ENCODE measurements around the gene TUBGCP2. TPM values are rescaled to one million over a fixed set of nuclear protein-coding genes. Genes with fewer than 3 reads are reported as not detected.

The TUBGCP2 gene
- total and polyA plus RNA-seq, 2 of the 13 experiments (the other 11 are each of a cell fraction or from before 2014, with no cell fraction given), result 21.3 to 34.5 TPM

DNA sequence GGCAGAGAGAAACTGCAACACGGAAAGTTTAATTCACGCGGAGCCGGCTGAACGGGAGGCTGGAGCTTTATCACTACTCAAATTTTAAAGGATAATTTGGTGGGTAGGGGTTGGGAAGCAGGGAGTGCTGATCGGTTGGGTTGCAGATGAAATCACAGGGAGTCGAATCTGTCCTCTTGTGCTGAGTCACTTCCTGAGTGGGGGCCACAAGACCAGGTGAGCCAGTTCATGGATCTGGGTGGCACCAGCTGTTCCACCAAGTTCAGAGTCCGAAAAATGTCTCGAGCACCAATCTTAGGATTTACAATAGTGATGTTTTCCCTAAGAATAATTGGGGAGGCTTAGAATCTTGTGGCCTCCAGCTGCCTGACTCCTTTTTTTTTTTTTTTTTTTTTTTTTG, 34.9 kb upstream of the TUBGCP2 start (continued):
- TF ChIP-seq, protein P1, sequence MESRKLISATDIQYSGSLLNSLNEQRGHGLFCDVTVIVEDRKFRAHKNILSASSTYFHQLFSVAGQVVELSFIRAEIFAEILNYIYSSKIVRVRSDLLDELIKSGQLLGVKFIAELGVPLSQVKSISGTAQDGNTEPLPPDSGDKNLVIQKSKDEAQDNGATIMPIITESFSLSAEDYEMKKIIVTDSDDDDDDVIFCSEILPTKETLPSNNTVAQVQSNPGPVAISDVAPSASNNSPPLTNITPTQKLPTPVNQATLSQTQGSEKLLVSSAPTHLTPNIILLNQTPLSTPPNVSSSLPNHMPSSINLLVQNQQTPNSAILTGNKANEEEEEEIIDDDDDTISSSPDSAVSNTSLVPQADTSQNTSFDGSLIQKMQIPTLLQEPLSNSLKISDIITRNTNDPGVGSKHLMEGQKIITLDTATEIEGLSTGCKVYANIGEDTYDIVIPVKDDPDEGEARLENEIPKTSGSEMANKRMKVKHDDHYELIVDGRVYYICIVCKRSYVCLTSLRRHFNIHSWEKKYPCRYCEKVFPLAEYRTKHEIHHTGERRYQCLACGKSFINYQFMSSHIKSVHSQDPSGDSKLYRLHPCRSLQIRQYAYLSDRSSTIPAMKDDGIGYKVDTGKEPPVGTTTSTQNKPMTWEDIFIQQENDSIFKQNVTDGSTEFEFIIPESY (CRISPR knock-in tag; IDR thresholded peaks at IDR 0.05), result no peak
- TF ChIP-seq SAP130 (CRISPR knock-in tag; IDR thresholded peaks at IDR 0.05; ENCODE audit: low read depth) (0 out of 2 replicates have a peak, but pooled peaks have one; percentile 16), TBL1XR1 (IDR thresholded peaks at IDR 0.05; ENCODE audit: borderline replicate concordance, low read length, partially characterized antibody) (no peak), NPAS2 (CRISPR knock-in tag; IDR thresholded peaks at IDR 0.05; ENCODE audit: borderline replicate concordance) (no peak), PCBP1 (IDR thresholded peaks at IDR 0.05; ENCODE audit: borderline replicate concordance, low read depth, low read length) (no peak), GABPB1 (CRISPR knock-in tag; IDR thresholded peaks at IDR 0.05) (0 out of 2 replicates have a peak, but pooled peaks have one; percentile 9)
- TF ChIP-seq, protein P2, sequence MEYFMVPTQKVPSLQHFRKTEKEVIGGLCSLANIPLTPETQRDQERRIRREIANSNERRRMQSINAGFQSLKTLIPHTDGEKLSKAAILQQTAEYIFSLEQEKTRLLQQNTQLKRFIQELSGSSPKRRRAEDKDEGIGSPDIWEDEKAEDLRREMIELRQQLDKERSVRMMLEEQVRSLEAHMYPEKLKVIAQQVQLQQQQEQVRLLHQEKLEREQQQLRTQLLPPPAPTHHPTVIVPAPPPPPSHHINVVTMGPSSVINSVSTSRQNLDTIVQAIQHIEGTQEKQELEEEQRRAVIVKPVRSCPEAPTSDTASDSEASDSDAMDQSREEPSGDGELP (IDR thresholded peaks at IDR 0.05; ENCODE audit: borderline replicate concordance, low read depth), result peak; percentile 87

DNA sequence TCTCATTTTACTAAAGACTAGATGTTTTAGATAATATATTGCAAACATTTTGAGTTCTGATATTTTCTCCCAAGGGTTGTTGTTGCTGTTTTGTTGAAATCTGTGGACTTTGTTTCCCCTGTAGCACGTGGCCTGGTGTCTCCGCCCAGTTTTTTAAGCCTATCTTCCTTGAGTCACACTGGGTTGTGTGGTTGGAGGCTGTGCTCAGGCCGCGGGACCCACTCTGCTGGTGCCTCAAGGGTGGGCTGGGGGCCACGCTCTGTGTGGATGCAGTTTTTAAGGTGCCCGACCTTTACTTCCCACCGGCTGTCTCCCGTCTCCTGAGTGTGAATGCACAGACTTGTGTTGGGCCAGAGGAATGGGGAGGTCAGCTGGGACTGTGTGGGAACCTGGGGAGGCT, 34.3 kb upstream of the TUBGCP2 start:
- POLR2A ChIA-PET, result interaction anchor here (1.9 kb wide), 1 partner anchor 16 kb away, joined by 12 read pairs; the partner anchor contains the start of gene FUOM
- intact Hi-C loops (cut with micrococcal nuclease; ENCODE audit: unreplicated experiment) (no loop called here), in situ Hi-C loops (cut with HindIII; ENCODE audit: extremely low pct_ligation_motif_present, low pct_unique_long_range_greater_than_20kb) (no loop called here)
- WGBS (ENCODE audit: low lambda C conversion rate), result 51% methylated on average over 5 of the region's 8 CpGs
- ATAC-seq (no peak), FAIRE-seq (no peak), DNase-seq (ENCODE audit: low spot score) (no peak)
- H3K79me2 ChIP-seq (ENCODE audit: insufficient read depth, low read length), result no peaks in the 10 kb centered on the region
- no peaks in the 10 kb centered on the region for H3K9me3 ChIP-seq (ENCODE audit: low read length)
- no peak overlapping the region for H2AFZ ChIP-seq (ENCODE audit: low read length)
- no peaks in the 10 kb centered on the region for H4K20me1 ChIP-seq (ENCODE audit: insufficient read depth, low read length)
- peak overlapping the region; percentile 67 for H3K4me2 ChIP-seq (ENCODE audit: low read depth, low read length)
- CTCF ChIA-PET (ENCODE audit: low intra/inter-chr PET ratio, low total read pairs), result no interaction called here
- peak overlapping the region; percentile 18; the same call in 1 of the 2 replicates for H3K9ac ChIP-seq (ENCODE audit: insufficient read depth, low read depth, low read length)
- BruUV-seq (replicated peaks), result no TSS peak
- H3K4me3 ChIP-seq (replicated peaks in 1 of 3; ENCODE audit: insufficient read depth in 1 of 3, low read depth in 2 of 3, low read length in 3 of 3), result peak overlapping the region in 1 of 3 experiments; percentile 17; a peak in 1 of 6 replicates
- TF ChIP-seq, protein P3, sequence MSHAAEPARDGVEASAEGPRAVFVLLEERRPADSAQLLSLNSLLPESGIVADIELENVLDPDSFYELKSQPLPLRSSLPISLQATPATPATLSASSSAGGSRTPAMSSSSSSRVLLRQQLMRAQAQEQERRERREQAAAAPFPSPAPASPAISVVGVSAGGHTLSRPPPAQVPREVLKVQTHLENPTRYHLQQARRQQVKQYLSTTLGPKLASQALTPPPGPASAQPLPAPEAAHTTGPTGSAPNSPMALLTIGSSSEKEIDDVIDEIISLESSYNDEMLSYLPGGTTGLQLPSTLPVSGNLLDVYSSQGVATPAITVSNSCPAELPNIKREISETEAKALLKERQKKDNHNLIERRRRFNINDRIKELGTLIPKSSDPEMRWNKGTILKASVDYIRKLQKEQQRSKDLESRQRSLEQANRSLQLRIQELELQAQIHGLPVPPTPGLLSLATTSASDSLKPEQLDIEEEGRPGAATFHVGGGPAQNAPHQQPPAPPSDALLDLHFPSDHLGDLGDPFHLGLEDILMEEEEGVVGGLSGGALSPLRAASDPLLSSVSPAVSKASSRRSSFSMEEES (CRISPR knock-in tag; IDR thresholded peaks at IDR 0.05), result no peak
- TF ChIP-seq NRL (CRISPR knock-in tag; IDR thresholded peaks at IDR 0.05; ENCODE audit: borderline replicate concordance) (peak; percentile 49; the same call in 1 of the 2 replicates), SAP130 (CRISPR knock-in tag; IDR thresholded peaks at IDR 0.05; ENCODE audit: low read depth) (0 out of 2 replicates have a peak, but pooled peaks have one; percentile 3), ZNF496 (CRISPR knock-in tag; IDR thresholded peaks at IDR 0.05; ENCODE audit: insufficient replicate concordance) (no peak)
- TF ChIP-seq, protein P4, sequence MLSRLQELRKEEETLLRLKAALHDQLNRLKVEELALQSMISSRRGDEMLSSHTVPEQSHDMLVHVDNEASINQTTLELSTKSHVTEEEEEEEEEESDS (CRISPR knock-in tag; IDR thresholded peaks at IDR 0.05; ENCODE audit: borderline replicate concordance), result no peak
- TF ChIP-seq, protein P5, sequence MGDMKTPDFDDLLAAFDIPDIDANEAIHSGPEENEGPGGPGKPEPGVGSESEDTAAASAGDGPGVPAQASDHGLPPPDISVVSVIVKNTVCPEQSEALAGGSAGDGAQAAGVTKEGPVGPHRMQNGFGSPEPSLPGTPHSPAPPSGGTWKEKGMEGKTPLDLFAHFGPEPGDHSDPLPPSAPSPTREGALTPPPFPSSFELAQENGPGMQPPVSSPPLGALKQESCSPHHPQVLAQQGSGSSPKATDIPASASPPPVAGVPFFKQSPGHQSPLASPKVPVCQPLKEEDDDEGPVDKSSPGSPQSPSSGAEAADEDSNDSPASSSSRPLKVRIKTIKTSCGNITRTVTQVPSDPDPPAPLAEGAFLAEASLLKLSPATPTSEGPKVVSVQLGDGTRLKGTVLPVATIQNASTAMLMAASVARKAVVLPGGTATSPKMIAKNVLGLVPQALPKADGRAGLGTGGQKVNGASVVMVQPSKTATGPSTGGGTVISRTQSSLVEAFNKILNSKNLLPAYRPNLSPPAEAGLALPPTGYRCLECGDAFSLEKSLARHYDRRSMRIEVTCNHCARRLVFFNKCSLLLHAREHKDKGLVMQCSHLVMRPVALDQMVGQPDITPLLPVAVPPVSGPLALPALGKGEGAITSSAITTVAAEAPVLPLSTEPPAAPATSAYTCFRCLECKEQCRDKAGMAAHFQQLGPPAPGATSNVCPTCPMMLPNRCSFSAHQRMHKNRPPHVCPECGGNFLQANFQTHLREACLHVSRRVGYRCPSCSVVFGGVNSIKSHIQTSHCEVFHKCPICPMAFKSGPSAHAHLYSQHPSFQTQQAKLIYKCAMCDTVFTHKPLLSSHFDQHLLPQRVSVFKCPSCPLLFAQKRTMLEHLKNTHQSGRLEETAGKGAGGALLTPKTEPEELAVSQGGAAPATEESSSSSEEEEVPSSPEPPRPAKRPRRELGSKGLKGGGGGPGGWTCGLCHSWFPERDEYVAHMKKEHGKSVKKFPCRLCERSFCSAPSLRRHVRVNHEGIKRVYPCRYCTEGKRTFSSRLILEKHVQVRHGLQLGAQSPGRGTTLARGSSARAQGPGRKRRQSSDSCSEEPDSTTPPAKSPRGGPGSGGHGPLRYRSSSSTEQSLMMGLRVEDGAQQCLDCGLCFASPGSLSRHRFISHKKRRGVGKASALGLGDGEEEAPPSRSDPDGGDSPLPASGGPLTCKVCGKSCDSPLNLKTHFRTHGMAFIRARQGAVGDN (CRISPR knock-in tag; IDR thresholded peaks at IDR 0.05), result peak; percentile 32; the same call in 1 of the 2 replicates
- H3K27me3 ChIP-seq (ENCODE audit: control insufficient read depth in 1 of 2, insufficient read depth in 2 of 2, low read length in 2 of 2), result peaks cover 0 to 9% of the 10 kb centered on the region in 2 experiments; a peak in 3 of 5 replicates
- no peaks in the 10 kb centered on the region for H3K36me3 ChIP-seq (replicated peaks in 1 of 2; ENCODE audit: control insufficient read depth in 1 of 2, insufficient read depth in 2 of 2, low read length in 2 of 2)
- H3K4me1 ChIP-seq (ENCODE audit: insufficient read depth, low read length), result peaks cover 36% of the 10 kb centered on the region
- H3K27ac ChIP-seq (ENCODE audit: extremely low read length, insufficient read depth, low read length), result no peak overlapping the region
